GM21723 (cell line): ENCODE data around the gene GSS.

Source experiments
- ATAC-seq: cut with Tn5 transposase; IDR thresholded peaks from one replicate; pipeline ENCODE4 v1.9.1; 2021; ENCODE audit warnings: mild to moderate bottlenecking, moderate library complexity; ENCODE audit not compliant: unreplicated experiment

GSS gene

GRCh38 chr20:34955231-34956040, at the start of gene GSS, which contains the start of gene MYH7B:
GSS (minus strand) TSS chr20:34955806; CDS start chr20:34951852, 3,954 bp downstream.
MYH7B (plus strand) TSS chr20:34955868; CDS start chr20:34978006, 22,138 bp downstream.
- peak; percentile 86 for ATAC-seq

GRCh38 chr20:35004749-35005462, 49.3 kb upstream of the GSS start:
- ATAC-seq, result no peak

GRCh38 chr20:35004051-35004725, 48.6 kb upstream of the GSS start:
- no peak for ATAC-seq

- no peak for ATAC-seq
Measured at GRCh38 chr20:35003211-35004031, 47.8 kb upstream of the GSS start.

GRCh38 chr20:35002426-35003210, 47.0 kb upstream of the GSS start:
- ATAC-seq, result no peak

- ATAC-seq, result no peak
Measured at GRCh38 chr20:35001596-35002362, 46.2 kb upstream of the GSS start.

GRCh38 chr20:35000922-35001595, 45.5 kb upstream of the GSS start:
- ATAC-seq, result no peak

GRCh38 chr20:35000311-35000921, 44.8 kb upstream of the GSS start:
- ATAC-seq, result no peak

- ATAC-seq, result no peak
Measured at GRCh38 chr20:34999782-35000181, 44.2 kb upstream of the GSS start.

GRCh38 chr20:34999021-34999451, 43.4 kb upstream of the GSS start:
- no peak for ATAC-seq

- ATAC-seq, result no peak
Measured at GRCh38 chr20:34998331-34998950, 42.8 kb upstream of the GSS start.

GRCh38 chr20:34997774-34998173, 42.2 kb upstream of the GSS start:
- ATAC-seq, result no peak

- no peak for ATAC-seq
Measured at GRCh38 chr20:34997131-34997561, 41.5 kb upstream of the GSS start.

GRCh38 chr20:34996243-34997028, 40.8 kb upstream of the GSS start:
- no peak for ATAC-seq

GRCh38 chr20:34995696-34996095, 40.1 kb upstream of the GSS start:
- no peak for ATAC-seq

GRCh38 chr20:34995192-34995591, 39.6 kb upstream of the GSS start:
- no peak for ATAC-seq
